ENCODE measurements around the gene AGPS.

- no peak for TF ChIP-seq EZH2 (IDR thresholded peaks at IDR 0.05)
- TF ChIP-seq POLR2AphosphoS5 (IDR thresholded peaks at IDR 0.05; ENCODE audit: borderline replicate concordance, low read depth, low read length), result no peak
- TF ChIP-seq FOXP2 (optimal IDR thresholded peaks at IDR 0.05; ENCODE audit: control extremely low read depth, extremely low read length, insufficient read depth), result no peak
These were observed 7.9 kb downstream of the AGPS start for GRCh38 chr2:177400337-177400923.
